Keratinocyte (primary cell): ENCODE measurements around the gene ENTPD2.

ENCODE experiments used
- CTCF ChIP-seq, 3 experiments: IDR thresholded peaks in 1 of 3; conservative IDR thresholded peaks in 1 of 3; optimal IDR thresholded peaks in 1 of 3; 2 replicates in 2 of 3; 3 replicates in 1 of 3; pipeline versions ENCODE3 to v1.5.1; 2011; ENCODE audit warnings: low read length in 3 of 3, mild to moderate bottlenecking in 3 of 3, moderate library complexity in 2 of 3, control low read depth in 1 of 3, inconsistent platforms in 1 of 3; ENCODE audit not compliant: insufficient read depth in 2 of 3; ENCODE audit errors: extremely low read depth in 1 of 3
- EZH2 ChIP-seq: IDR thresholded peaks from one replicate; pipeline ENCODE4 v1.6.1; 2012; ENCODE audit warnings: inconsistent platforms, mild to moderate bottlenecking, low read length, moderate library complexity

GRCh38 chr9:137009938-137010732, 43.7 kb downstream of the ENTPD2 start:
- TF ChIP-seq CTCF (optimal IDR thresholded peaks at IDR 0.05 in 1 of 3, IDR thresholded peaks at IDR 0.05 in 1 of 3, conservative IDR thresholded peaks at IDR 0.05 in 1 of 3; ENCODE audit: extremely low read depth in 1 of 3, insufficient read depth in 2 of 3, low read length in 3 of 3) (no peak), EZH2 (no peak)
